Ascending aorta (tissue), 2 donors: ENCODE results near the gene MTCL1. TPM values are rescaled to one million over a fixed set of nuclear protein-coding genes. Genes with fewer than 3 reads are reported as not detected.

Experiments
- DNase-seq, 2 donors: peaks; one replicate each; pipeline ENCODE4 v3.0.0-alpha.2; 2019; ENCODE audit warnings: low spot score in 2 of 2
- H3K27ac ChIP-seq, 2 donors: fragments of 200-600 bp; sonication (generic); one replicate each; pipeline ENCODE4 v1.5.1; 2016 to 2017; ENCODE audit warnings: mild to moderate bottlenecking in 1 of 2
- H3K27me3 ChIP-seq: fragments of 200-600 bp; sonication (generic); one replicate; pipeline ENCODE4 v1.5.1; 2017
- H3K36me3 ChIP-seq, 2 donors: fragments of 200-600 bp; sonication (generic); one replicate each; pipeline ENCODE4 v1.5.1; 2016
- H3K4me1 ChIP-seq, 2 donors: fragments of 200-600 bp; sonication (generic); one replicate each; pipeline ENCODE4 v1.5.1; 2016 to 2017; ENCODE audit warnings: mild to moderate bottlenecking in 1 of 2
- H3K4me3 ChIP-seq, 2 donors: fragments of 200-600 bp; sonication (generic); one replicate each; pipeline ENCODE4 v1.5.1; 2016 to 2017; ENCODE audit warnings: mild to moderate bottlenecking in 1 of 2
- H3K9me3 ChIP-seq, 2 donors: fragments of 200-600 bp; sonication (generic); one replicate each; pipeline ENCODE4 v1.5.1; 2016
- CTCF ChIP-seq, 3 experiments: fragments of 200-600 bp in 2 of 3; fragments of 450-650 bp in 1 of 3; sonication (generic) in 2 of 3; IDR thresholded peaks; one replicate each; pipeline ENCODE4 v1.5.1; 2016 to 2019; ENCODE audit warnings: antibody characterized with exemption in 3 of 3, mild to moderate bottlenecking in 1 of 3, moderate library complexity in 1 of 3
- intact Hi-C: fragments of 100-400 bp; cut with DNase I; formaldehyde crosslinking; loops from one replicate; pipeline ENCODE4 v1.15.1; 2023
- total RNA-seq: library from RNA; depleted of rRNA; stranded (reverse); fragments of >200 nt; gene quantifications from one replicate; pipeline ENCODE4 v1.1.0, GENCODE V29; 2016

Gene MTCL1
- total RNA-seq, 1 donor from 2014 or later: 105 TPM

DNA sequence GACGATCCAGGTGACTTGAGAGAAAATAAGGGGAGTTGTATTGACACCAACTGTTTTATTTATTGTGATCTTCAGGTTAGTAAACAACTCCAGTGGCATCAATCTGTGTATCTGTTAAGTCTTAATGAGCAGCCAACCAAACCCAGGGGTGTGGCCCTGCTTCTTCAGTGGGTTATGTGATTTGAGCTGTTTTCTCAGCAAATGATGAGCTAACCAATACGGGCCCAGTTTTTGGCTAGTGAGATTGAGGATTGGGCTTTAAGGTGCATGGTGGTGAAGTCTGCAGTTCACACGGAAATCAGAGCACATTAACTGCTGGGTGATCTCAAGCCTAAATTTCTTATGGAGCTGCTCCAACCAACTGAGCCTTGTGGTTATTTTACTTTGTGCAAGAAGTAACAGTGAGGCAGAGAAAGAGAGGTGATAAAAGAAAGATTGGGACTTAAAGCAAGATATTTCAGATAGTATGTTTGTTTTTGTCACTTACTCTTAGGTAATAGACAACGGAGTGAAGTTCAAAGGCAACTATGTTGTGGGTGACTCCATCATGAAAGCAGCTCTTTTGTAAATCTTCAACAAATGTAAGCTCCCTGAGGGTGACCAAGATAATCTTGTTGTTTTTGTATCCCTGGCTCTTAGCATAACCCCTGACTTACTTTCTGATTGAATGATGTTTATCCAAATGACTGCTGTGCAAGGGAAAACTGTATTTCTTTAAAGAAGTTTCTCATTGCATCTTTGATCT, 2.4 kb downstream of the MTCL1 start:
- Histone ChIP-seq H3K27ac (peak overlapping the region in 1 of 2 donors; percentile 87), H3K4me1 (peaks cover 4 to 11% of the 10 kb centered on the region in 2 donors), H3K27me3 (no peaks in the 10 kb centered on the region), H3K36me3 (no peaks in the 10 kb centered on the region), H3K9me3 (no peaks in the 10 kb centered on the region), H3K4me3 (peak overlapping the region in 1 of 2 donors; percentile 97)
- intact Hi-C loops: loop anchor here (10.0 kb wide), 2 partner anchors 427 to 767 kb away; partner anchors contain the start of genes ANKRD12 and RALBP1
- no peak for DNase-seq
- TF ChIP-seq CTCF (IDR thresholded peaks at IDR 0.05): no peak

GRCh38 chr18:8708670-8709069, 3.3 kb downstream of the MTCL1 start:
- H3K4me1 ChIP-seq: peaks cover 4 to 11% of the 10 kb centered on the region in 2 donors

GRCh38 chr18:8709248-8710059, 4.1 kb downstream of the MTCL1 start:
- no peaks in the 10 kb centered on the region for H3K9me3 ChIP-seq
- intact Hi-C loops: loop anchor here (10.0 kb wide), 2 partner anchors 425 to 765 kb away; partner anchors contain the start of genes ANKRD12 and RALBP1
- H3K4me3 ChIP-seq: no peak overlapping the region
- H3K36me3 ChIP-seq: no peaks in the 10 kb centered on the region
- no peaks in the 10 kb centered on the region for H3K27me3 ChIP-seq
- peaks cover 0 to 8% of the 10 kb centered on the region in 2 donors for H3K4me1 ChIP-seq
- no peak for TF ChIP-seq CTCF (IDR thresholded peaks at IDR 0.05)
- DNase-seq: no peak
- no peak overlapping the region for H3K27ac ChIP-seq

More at GRCh38 chr18:8708670-8709069, 3.3 kb downstream of the MTCL1 start:
- H3K27ac ChIP-seq: no peak overlapping the region
- no peak for TF ChIP-seq CTCF (IDR thresholded peaks at IDR 0.05)
- intact Hi-C loops: loop anchor here (10.0 kb wide), 2 partner anchors 426 to 766 kb away; partner anchors contain the start of genes ANKRD12 and RALBP1
- no peaks in the 10 kb centered on the region for H3K27me3 ChIP-seq
- no peaks in the 10 kb centered on the region for H3K9me3 ChIP-seq
- no peak overlapping the region for H3K4me3 ChIP-seq
- H3K36me3 ChIP-seq: no peaks in the 10 kb centered on the region
- no peak for DNase-seq

DNA sequence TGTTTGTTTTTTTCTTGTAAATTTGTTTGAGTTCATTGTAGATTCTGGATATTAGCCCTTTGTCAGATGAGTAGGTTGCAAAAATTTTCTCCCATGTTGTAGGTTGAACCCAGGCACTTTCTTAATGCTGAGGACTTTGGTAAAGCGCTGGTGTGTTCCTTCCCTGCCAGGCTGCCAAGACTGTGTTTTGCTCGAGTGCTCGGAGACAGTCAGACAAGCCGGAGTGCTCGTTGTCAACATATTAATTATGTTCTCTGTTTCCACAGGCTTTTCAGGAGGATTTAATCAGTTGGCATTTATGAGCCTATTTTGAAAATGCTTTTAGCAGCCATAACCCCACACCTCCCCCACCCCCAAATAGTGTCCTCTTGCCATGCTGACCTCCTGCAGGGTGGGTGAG, 6.4 kb downstream of the MTCL1 start:
- H3K4me1 ChIP-seq: peaks cover 0 to 4% of the 10 kb centered on the region in 2 donors
- TF ChIP-seq CTCF (IDR thresholded peaks at IDR 0.05): no peak
- H3K27me3 ChIP-seq: no peaks in the 10 kb centered on the region
- intact Hi-C loops: no loop called here
- no peak for DNase-seq
- H3K4me3 ChIP-seq: no peak overlapping the region
- no peaks in the 10 kb centered on the region for H3K36me3 ChIP-seq
- H3K27ac ChIP-seq: no peak overlapping the region
- no peaks in the 10 kb centered on the region for H3K9me3 ChIP-seq

- no peak for TF ChIP-seq CTCF (IDR thresholded peaks at IDR 0.05)
- no peaks in the 10 kb centered on the region for H3K9me3 ChIP-seq
- H3K4me1 ChIP-seq: no peaks in the 10 kb centered on the region
- H3K36me3 ChIP-seq: no peaks in the 10 kb centered on the region
- H3K27me3 ChIP-seq: no peaks in the 10 kb centered on the region
- intact Hi-C loops: no loop called here
- no peak for DNase-seq
- no peak overlapping the region for H3K27ac ChIP-seq
- no peak overlapping the region for H3K4me3 ChIP-seq
These were observed 8.3 kb downstream of the MTCL1 start for GRCh38 chr18:8713691-8714090.
